ENCODE data around the gene UBL3.

Gene UBL3

GRCh38 chr13:29785978-29786377, 64.4 kb downstream of the UBL3 start:
- H3K4me1 Mint-ChIP-seq = no peaks in the 10 kb centered on the region

DNA sequence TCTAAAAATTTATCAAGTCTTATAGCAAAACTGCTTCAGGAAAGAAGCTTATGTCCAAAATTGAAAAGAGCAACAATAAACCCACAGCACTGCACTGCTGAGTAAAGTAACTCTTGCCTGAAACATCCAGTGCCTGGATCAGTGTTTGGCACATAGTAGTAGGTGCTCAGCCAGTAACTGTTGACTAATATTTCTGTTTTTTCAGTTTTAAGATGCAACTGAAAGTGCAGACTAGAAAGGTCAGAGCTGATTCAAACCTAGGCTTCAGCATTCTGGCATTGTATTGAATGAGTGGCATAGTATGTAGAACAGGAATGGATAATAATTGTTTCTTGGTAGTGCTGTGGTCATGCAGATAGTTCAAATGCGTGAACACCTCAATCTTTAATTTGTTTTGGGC, 67.6 kb downstream of the UBL3 start:
- H3K27me3 Mint-ChIP-seq = no peaks in the 10 kb centered on the region
- no peaks in the 10 kb centered on the region for H3K9me3 Mint-ChIP-seq
- no peak for DNase-seq
- no peak overlapping the region for H3K4me3 Mint-ChIP-seq
- no peaks in the 10 kb centered on the region for H3K4me1 Mint-ChIP-seq
- CTCF ChIA-PET = interaction anchor here (2.1 kb wide), 1 partner anchor 12 kb away, joined by 11 read pairs; no protein-coding TSS in a partner anchor
- H3K27ac Mint-ChIP-seq = no peak overlapping the region
- H3K36me3 Mint-ChIP-seq = no peaks in the 10 kb centered on the region

More at GRCh38 chr13:29785978-29786377, 64.4 kb downstream of the UBL3 start:
- H3K36me3 Mint-ChIP-seq = no peaks in the 10 kb centered on the region
- H3K27ac Mint-ChIP-seq = no peak overlapping the region
- H3K27me3 Mint-ChIP-seq = no peaks in the 10 kb centered on the region
- no peak for DNase-seq
- CTCF ChIA-PET = interaction anchor here (1.0 kb wide), 1 partner anchor 328 kb away, joined by 3 read pairs; no protein-coding TSS in a partner anchor
- no peak overlapping the region for H3K4me3 Mint-ChIP-seq
- H3K9me3 Mint-ChIP-seq = no peaks in the 10 kb centered on the region

GRCh38 chr13:29774830-29775229, 75.6 kb downstream of the UBL3 start:
- no peaks in the 10 kb centered on the region for H3K27me3 Mint-ChIP-seq
- H3K27ac Mint-ChIP-seq = no peak overlapping the region
- H3K36me3 Mint-ChIP-seq = no peaks in the 10 kb centered on the region
- no peaks in the 10 kb centered on the region for H3K9me3 Mint-ChIP-seq
- CTCF ChIA-PET = interaction anchor here (8.1 kb wide), 1 partner anchor 338 kb away, joined by 205 read pairs; no protein-coding TSS in a partner anchor
- H3K4me3 Mint-ChIP-seq = no peak overlapping the region
- no peaks in the 10 kb centered on the region for H3K4me1 Mint-ChIP-seq
- DNase-seq = no peak

- Mint-ChIP-seq H3K9me3 (no peaks in the 10 kb centered on the region), H3K27me3 (no peaks in the 10 kb centered on the region), H3K36me3 (peaks cover 3% of the 10 kb centered on the region), H3K4me1 (no peaks in the 10 kb centered on the region), H3K4me3 (no peak overlapping the region), H3K27ac (no peak overlapping the region)
- CTCF ChIA-PET = interaction anchor here (0.8 to 8.1 kb wide), 12 partner anchors 12 to 386 kb away, joined by 3 to 205 read pairs (median 5); partner anchors contain the start of gene UBL3
- no peak for DNase-seq
Observed at GRCh38 chr13:29771247-29771646, 79.2 kb downstream of the UBL3 start.

GRCh38 chr13:29767006-29767405, 83.4 kb downstream of the UBL3 start:
- no peak for DNase-seq
- Mint-ChIP-seq H3K27me3 (no peaks in the 10 kb centered on the region), H3K4me3 (no peak overlapping the region), H3K27ac (no peak overlapping the region), H3K9me3 (no peaks in the 10 kb centered on the region), H3K36me3 (peaks cover 8% of the 10 kb centered on the region), H3K4me1 (peaks cover 21% of the 10 kb centered on the region)
- CTCF ChIA-PET = interaction anchor here (0.6 kb wide), 1 partner anchor 333 kb away, joined by 3 read pairs; no protein-coding TSS in a partner anchor

GRCh38 chr13:29763436-29764180, 86.8 kb downstream of the UBL3 start:
- CTCF ChIA-PET = interaction anchor here (0.9 kb wide), 2 partner anchors 174 to 352 kb away, joined by 3 read pairs; no protein-coding TSS in a partner anchor
- H3K27me3 Mint-ChIP-seq = no peaks in the 10 kb centered on the region
- H3K9me3 Mint-ChIP-seq = peaks cover 8% of the 10 kb centered on the region
- peaks cover 8% of the 10 kb centered on the region for H3K36me3 Mint-ChIP-seq
- peak; percentile 33 for DNase-seq
- peak overlapping the region; percentile 44 for H3K27ac Mint-ChIP-seq
- peaks cover 33% of the 10 kb centered on the region for H3K4me1 Mint-ChIP-seq
- no peak overlapping the region for H3K4me3 Mint-ChIP-seq

- Mint-ChIP-seq H3K27ac (no peak overlapping the region), H3K4me1 (peaks cover 36% of the 10 kb centered on the region)
Observed at GRCh38 chr13:29761815-29762214, 88.6 kb downstream of the UBL3 start.

DNA sequence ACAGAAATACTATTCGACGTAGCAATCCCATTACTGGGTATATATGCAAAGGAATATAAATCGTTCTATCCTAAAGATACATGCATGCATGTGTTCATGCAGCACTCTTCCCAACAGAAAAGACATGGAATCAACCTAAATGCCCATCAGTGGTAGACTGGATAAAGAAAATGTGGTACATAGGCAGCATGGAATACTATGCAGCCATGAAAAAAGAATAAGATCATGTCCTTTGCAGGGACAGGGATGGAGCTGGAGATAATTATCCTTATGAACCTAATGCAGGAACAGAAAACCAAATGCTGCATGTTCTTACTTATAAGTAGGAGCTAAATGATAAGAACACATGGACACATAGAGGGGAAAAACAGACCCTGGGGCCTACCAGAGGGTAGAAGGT, 89.3 kb downstream of the UBL3 start:
- H3K9me3 Mint-ChIP-seq = peaks cover 8% of the 10 kb centered on the region
- CTCF ChIA-PET = interaction anchor here (1.4 kb wide), 1 partner anchor 253 kb away, joined by 4 read pairs; no protein-coding TSS in a partner anchor
- peaks cover 36% of the 10 kb centered on the region for H3K4me1 Mint-ChIP-seq
- no peak overlapping the region for H3K4me3 Mint-ChIP-seq
- H3K36me3 Mint-ChIP-seq = peaks cover 4% of the 10 kb centered on the region
- no peak overlapping the region for H3K27ac Mint-ChIP-seq
- DNase-seq = no peak
- H3K27me3 Mint-ChIP-seq = peaks cover 5% of the 10 kb centered on the region

More at GRCh38 chr13:29761815-29762214, 88.6 kb downstream of the UBL3 start:
- H3K36me3 Mint-ChIP-seq = peaks cover 6% of the 10 kb centered on the region
- H3K4me3 Mint-ChIP-seq = no peak overlapping the region
- peaks cover 8% of the 10 kb centered on the region for H3K9me3 Mint-ChIP-seq
- peaks cover 3% of the 10 kb centered on the region for H3K27me3 Mint-ChIP-seq
- CTCF ChIA-PET = interaction anchor here (1.4 kb wide), 1 partner anchor 254 kb away, joined by 4 read pairs; no protein-coding TSS in a partner anchor
- no peak for DNase-seq

GRCh38 chr13:29760544-29760943, 89.9 kb downstream of the UBL3 start:
- H3K9me3 Mint-ChIP-seq = peaks cover 8% of the 10 kb centered on the region
- H3K36me3 Mint-ChIP-seq = peaks cover 4% of the 10 kb centered on the region
- no peak for DNase-seq
- CTCF ChIA-PET = no interaction called here
- H3K4me3 Mint-ChIP-seq = no peak overlapping the region
- H3K4me1 Mint-ChIP-seq = peaks cover 36% of the 10 kb centered on the region
- peaks cover 5% of the 10 kb centered on the region for H3K27me3 Mint-ChIP-seq
- no peak overlapping the region for H3K27ac Mint-ChIP-seq

DNA sequence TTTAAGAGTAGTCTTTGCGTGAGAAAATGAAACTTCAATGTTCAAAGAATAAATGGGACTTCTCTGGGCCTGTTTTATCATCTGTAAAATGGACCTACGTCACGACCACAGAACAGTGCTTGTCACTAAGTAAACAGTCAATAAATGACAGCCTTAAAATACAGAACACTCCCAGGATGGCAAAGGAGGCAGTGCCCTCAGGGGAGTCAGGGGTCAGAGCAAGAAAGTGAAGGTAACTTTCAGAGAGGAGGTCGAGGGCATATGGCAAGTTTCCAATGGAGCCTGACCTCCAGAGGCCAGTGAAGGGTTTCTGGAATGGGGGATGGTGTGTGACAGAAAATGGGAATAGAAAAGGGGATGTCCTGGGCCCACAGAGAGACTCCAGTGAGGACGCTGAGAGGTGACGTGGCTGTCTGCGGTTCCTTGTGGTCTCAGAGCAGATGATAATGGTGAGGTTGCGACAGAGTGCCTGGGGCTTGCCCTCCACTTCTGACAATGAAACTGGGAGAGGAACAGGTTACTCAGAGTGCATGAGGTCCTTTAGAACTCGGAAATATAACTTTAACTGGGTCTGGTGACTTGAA, 91.8 kb downstream of the UBL3 start:
- Mint-ChIP-seq H3K36me3 (peaks cover 3% of the 10 kb centered on the region), H3K27ac (peak overlapping the region; percentile 50), H3K9me3 (peaks cover 8% of the 10 kb centered on the region), H3K4me1 (peaks cover 25% of the 10 kb centered on the region), H3K27me3 (peaks cover 6% of the 10 kb centered on the region), H3K4me3 (no peak overlapping the region)
- peak; percentile 41 for DNase-seq
- CTCF ChIA-PET = interaction anchor here (1.4 to 1.5 kb wide), 2 partner anchors 12 to 356 kb away, joined by 3 to 4 read pairs; no protein-coding TSS in a partner anchor

DNA sequence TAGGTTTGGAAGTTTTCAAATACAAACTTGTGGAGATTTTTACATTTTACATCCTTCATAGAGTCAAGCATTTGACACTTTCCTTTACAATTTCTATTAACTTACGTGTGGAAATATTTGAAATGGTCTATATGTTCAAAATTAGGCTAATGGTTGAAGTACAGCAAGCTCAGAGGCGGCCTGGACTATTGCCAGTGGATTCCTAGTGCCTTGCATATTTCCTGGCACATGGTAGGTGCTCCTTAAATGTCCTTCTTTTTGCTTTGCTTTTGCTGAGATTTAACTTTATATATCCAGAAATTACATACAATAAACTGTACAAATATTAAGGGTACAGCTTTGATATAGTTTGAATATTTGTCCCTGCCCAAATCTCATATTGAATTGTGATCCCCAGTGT, 93.9 kb downstream of the UBL3 start:
- no peak for DNase-seq
- CTCF ChIA-PET = interaction anchor here (1.7 kb wide), 1 partner anchor 13 kb away, joined by 3 read pairs; no protein-coding TSS in a partner anchor
- peaks cover 14% of the 10 kb centered on the region for H3K4me1 Mint-ChIP-seq
- H3K4me3 Mint-ChIP-seq = no peak overlapping the region
- no peaks in the 10 kb centered on the region for H3K36me3 Mint-ChIP-seq
- H3K27me3 Mint-ChIP-seq = peaks cover 14% of the 10 kb centered on the region
- H3K9me3 Mint-ChIP-seq = peaks cover 8% of the 10 kb centered on the region
- H3K27ac Mint-ChIP-seq = no peak overlapping the region

- no peak overlapping the region for H3K4me3 Mint-ChIP-seq
- H3K4me1 Mint-ChIP-seq = peaks cover 10% of the 10 kb centered on the region
- no peaks in the 10 kb centered on the region for H3K9me3 Mint-ChIP-seq
- H3K27ac Mint-ChIP-seq = no peak overlapping the region
- no peaks in the 10 kb centered on the region for H3K36me3 Mint-ChIP-seq
- no peak for DNase-seq
- peaks cover 14% of the 10 kb centered on the region for H3K27me3 Mint-ChIP-seq
- CTCF ChIA-PET = interaction anchor here (1.0 to 1.3 kb wide), 2 partner anchors 169 to 360 kb away, joined by 3 read pairs; no protein-coding TSS in a partner anchor
Observed at GRCh38 chr13:29754473-29754806, 96.0 kb downstream of the UBL3 start.

GRCh38 chr13:29753618-29754472, 96.6 kb downstream of the UBL3 start:
- H3K36me3 Mint-ChIP-seq = no peaks in the 10 kb centered on the region
- peaks cover 14% of the 10 kb centered on the region for H3K27me3 Mint-ChIP-seq
- no peak overlapping the region for H3K4me3 Mint-ChIP-seq
- no peak for DNase-seq
- H3K9me3 Mint-ChIP-seq = no peaks in the 10 kb centered on the region
- CTCF ChIA-PET = interaction anchor here (0.7 to 1.3 kb wide), 3 partner anchors 52 to 361 kb away, joined by 3 to 4 read pairs (median 3); no protein-coding TSS in a partner anchor
- H3K27ac Mint-ChIP-seq = no peak overlapping the region
- H3K4me1 Mint-ChIP-seq = peaks cover 4% of the 10 kb centered on the region

DNA sequence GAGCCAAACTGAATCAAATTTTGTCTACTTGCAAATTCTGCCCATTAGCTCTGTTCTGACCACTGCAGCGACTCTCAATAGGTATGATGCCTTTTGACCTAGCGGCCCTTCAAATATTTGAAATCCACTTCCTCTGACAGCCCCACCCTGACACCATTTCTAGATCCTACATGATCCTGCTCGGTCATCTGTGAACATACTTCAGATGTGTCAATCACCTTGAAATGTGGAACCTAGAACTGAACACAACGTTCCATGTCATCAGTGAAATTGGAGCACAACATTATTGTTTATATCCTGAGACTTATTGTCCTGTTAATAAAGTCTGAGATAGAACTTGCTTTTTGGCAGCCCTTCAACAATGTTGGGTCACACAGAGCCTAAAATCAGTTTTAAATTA, 98.2 kb downstream of the UBL3 start:
- Mint-ChIP-seq H3K4me1 (no peaks in the 10 kb centered on the region), H3K4me3 (no peak overlapping the region), H3K27ac (no peak overlapping the region), H3K9me3 (no peaks in the 10 kb centered on the region), H3K27me3 (peaks cover 14% of the 10 kb centered on the region), H3K36me3 (no peaks in the 10 kb centered on the region)
- DNase-seq = no peak
- CTCF ChIA-PET = no interaction called here
